PC-9 (cell line): ENCODE results near the gene TSPAN11. TPM values are rescaled to one million over a fixed set of nuclear protein-coding genes. Genes with fewer than 3 reads are reported as not detected.

ENCODE experiments used
- BruUV-seq: library from RNA; stranded (reverse); fragments of 400-500 nt; replicated peaks from 2 replicates; lab custom pipeline; 2021; lab: Mats Ljungman, UMichigan
- CTCF ChIA-PET: fragments of 300-600 bp; sonication (Branson Sonifier 250); formaldehyde crosslinking; loops from one replicate; lab custom pipeline; 2022; ENCODE audit warnings: antibody characterized with exemption; lab: Charles Lee
- POLR2A ChIA-PET: fragments of 300-600 bp; sonication (Branson Sonifier 250); formaldehyde crosslinking; loops from one replicate; lab custom pipeline; 2022; ENCODE audit warnings: antibody characterized with exemption; ENCODE audit not compliant: unreplicated experiment; lab: Charles Lee
- DNase-seq, 2 experiments: peaks; one replicate each; pipeline versions ENCODE4 v3.0.0 to v3.0.0-alpha.2; 2015 to 2022; ENCODE audit warnings: mixed read lengths in 1 of 2
- H2AFZ ChIP-seq: fragments of 200-600 bp; sonication (generic); 2 replicates; pipeline ENCODE4 v1.8.1; 2017; ENCODE audit warnings: antibody characterized with exemption
- H3F3A ChIP-seq: fragments of 200-600 bp; sonication (generic); 2 replicates; pipeline ENCODE4 v1.8.1; 2017; ENCODE audit warnings: antibody characterized with exemption, mild to moderate bottlenecking, low read depth; ENCODE audit not compliant: insufficient read depth
- H3K27ac ChIP-seq: fragments of 200-600 bp; sonication (generic); 2 replicates; pipeline ENCODE4 v1.6.1; 2016; ENCODE audit warnings: mixed run types
- H3K27me3 ChIP-seq: fragments of 200-600 bp; sonication (generic); 2 replicates; pipeline ENCODE4 v1.6.1; 2016; ENCODE audit warnings: low read depth, mixed run types; ENCODE audit not compliant: insufficient read depth
- H3K36me3 ChIP-seq: fragments of 200-600 bp; sonication (generic); 2 replicates; pipeline ENCODE4 v1.6.1; 2016; ENCODE audit warnings: low read depth, mixed run types
- H3K4me1 ChIP-seq: fragments of 200-600 bp; sonication (generic); replicated peaks from 2 replicates; pipeline ENCODE4 v1.6.1; 2016; ENCODE audit warnings: mixed run types; ENCODE audit not compliant: insufficient read depth
- H3K4me2 ChIP-seq: fragments of 200-600 bp; sonication (generic); 2 replicates; pipeline ENCODE4 v1.6.1; 2017; ENCODE audit warnings: mixed run types
- H3K4me3 ChIP-seq: fragments of 200-600 bp; sonication (generic); 2 replicates; pipeline ENCODE4 v1.6.1; 2016; ENCODE audit warnings: mixed run types
- H3K79me2 ChIP-seq: fragments of 200-600 bp; sonication (generic); 2 replicates; pipeline ENCODE4 v1.6.1; 2017; ENCODE audit warnings: low read depth, mixed run types
- H3K9me2 ChIP-seq: fragments of 200-600 bp; sonication (generic); 2 replicates; pipeline ENCODE4 v1.8.1; 2017; ENCODE audit warnings: mild to moderate bottlenecking; ENCODE audit not compliant: insufficient read depth
- H3K9me3 ChIP-seq: fragments of 200-600 bp; sonication (generic); 2 replicates; pipeline ENCODE4 v1.8.1; 2016; ENCODE audit warnings: low read depth; ENCODE audit not compliant: insufficient read depth
- H4K20me1 ChIP-seq: fragments of 200-600 bp; sonication (generic); 2 replicates; pipeline ENCODE4 v1.8.1; 2017; ENCODE audit not compliant: insufficient read depth
- CTCF ChIP-seq: fragments of 200-600 bp; sonication (generic); conservative IDR thresholded peaks from 2 replicates; pipeline ENCODE4 v1.6.1; 2017; ENCODE audit warnings: mixed run types, antibody characterized with exemption, mild to moderate bottlenecking, moderate library complexity
- EZH2 ChIP-seq: fragments of 200-600 bp; sonication (generic); IDR thresholded peaks from 2 replicates; pipeline ENCODE4 v1.8.0; 2017; ENCODE audit warnings: antibody characterized with exemption, low read depth
- intact Hi-C: fragments of 100-400 bp; cut with micrococcal nuclease; formaldehyde crosslinking; loops from one replicate; pipeline ENCODE4 v1.10.0; 2022; ENCODE audit not compliant: unreplicated experiment
- total RNA-seq: library from RNA; stranded (reverse); gene quantifications from 2 replicates; pipeline ENCODE4 v1.2.3, GENCODE V29; 2021

The TSPAN11 gene
- total RNA-seq, 1 experiment from 2014 or later, result not detected

- DNase-seq, result no peak
- Histone ChIP-seq H3K9me3 (no peaks in the 10 kb centered on the region), H3F3A (no peaks in the 10 kb centered on the region), H3K4me1 (peaks cover 14% of the 10 kb centered on the region; the same call in 1 of the 2 replicates), H3K9me2 (no peaks in the 10 kb centered on the region), H3K36me3 (no peaks in the 10 kb centered on the region), H3K27me3 (no peaks in the 10 kb centered on the region), H3K27ac (no peak overlapping the region), H3K4me3 (no peak overlapping the region), H4K20me1 (no peaks in the 10 kb centered on the region), H3K79me2 (no peaks in the 10 kb centered on the region), H3K4me2 (no peak overlapping the region), H2AFZ (no peak overlapping the region)
- ChIA-PET CTCF (interaction anchor here (1.7 kb wide), 1 partner anchor 128 kb away, joined by 3 read pairs; no protein-coding TSS in a partner anchor), POLR2A (no interaction called here)
- TF ChIP-seq CTCF (no peak), EZH2 (no peak)
- intact Hi-C loops, result loop anchor here (5.0 kb wide), 1 partner anchor 259 kb away; no protein-coding TSS in a partner anchor
- no TSS peak for BruUV-seq
Measured at GRCh38 chr12:30978639-30979038, 52.1 kb downstream of the TSPAN11 start.

GRCh38 chr12:30979371-30980259 is 53.1 kb downstream of the TSPAN11 start:
- no peaks in the 10 kb centered on the region for H3K9me2 ChIP-seq
- H3K79me2 ChIP-seq, result no peaks in the 10 kb centered on the region
- intact Hi-C loops, result loop anchor here (5.0 kb wide), 1 partner anchor 258 kb away; no protein-coding TSS in a partner anchor
- CTCF ChIA-PET, result interaction anchor here (1.0 to 1.7 kb wide), 2 partner anchors 129 to 131 kb away, joined by 3 read pairs; no protein-coding TSS in a partner anchor
- no peak overlapping the region for H3K4me3 ChIP-seq
- no peaks in the 10 kb centered on the region for H3K27me3 ChIP-seq
- DNase-seq, result no peak
- H3K27ac ChIP-seq, result no peak overlapping the region
- no peak for TF ChIP-seq EZH2
- TF ChIP-seq CTCF, result no peak
- no peaks in the 10 kb centered on the region for H3K9me3 ChIP-seq
- H3K4me1 ChIP-seq, result peaks cover 10% of the 10 kb centered on the region; the same call in 1 of the 2 replicates
- H3K4me2 ChIP-seq, result no peak overlapping the region
- no TSS peak for BruUV-seq
- no peaks in the 10 kb centered on the region for H4K20me1 ChIP-seq
- no peaks in the 10 kb centered on the region for H3F3A ChIP-seq
- H3K36me3 ChIP-seq, result no peaks in the 10 kb centered on the region
- POLR2A ChIA-PET, result interaction anchor here (0.7 kb wide), 1 partner anchor 26 kb away, joined by 4 read pairs; no protein-coding TSS in a partner anchor
- no peak overlapping the region for H2AFZ ChIP-seq

- Histone ChIP-seq H3F3A (no peaks in the 10 kb centered on the region), H4K20me1 (no peaks in the 10 kb centered on the region), H3K9me3 (no peaks in the 10 kb centered on the region), H3K4me2 (no peak overlapping the region), H3K4me1 (no peaks in the 10 kb centered on the region; the same call in 1 of the 2 replicates), H3K36me3 (no peaks in the 10 kb centered on the region), H2AFZ (no peak overlapping the region), H3K9me2 (no peaks in the 10 kb centered on the region), H3K79me2 (no peaks in the 10 kb centered on the region), H3K27ac (no peak overlapping the region), H3K27me3 (no peaks in the 10 kb centered on the region), H3K4me3 (no peak overlapping the region)
- no peak for DNase-seq
- POLR2A ChIA-PET, result no interaction called here
- no TSS peak for BruUV-seq
- intact Hi-C loops, result no loop called here
- CTCF ChIA-PET, result no interaction called here
- TF ChIP-seq EZH2 (no peak), CTCF (no peak)
Measured at GRCh38 chr12:30980955-30981662, 54.6 kb downstream of the TSPAN11 start.
